Measurements from ENCODE around the gene SPECC1. TPM values are rescaled to one million over a fixed set of nuclear protein-coding genes. Genes with fewer than 3 reads are reported as not detected.

Gene SPECC1
- total and polyA plus RNA-seq, 7 donors, result 10.9 to 98.3 (median 43.5) TPM

DNA sequence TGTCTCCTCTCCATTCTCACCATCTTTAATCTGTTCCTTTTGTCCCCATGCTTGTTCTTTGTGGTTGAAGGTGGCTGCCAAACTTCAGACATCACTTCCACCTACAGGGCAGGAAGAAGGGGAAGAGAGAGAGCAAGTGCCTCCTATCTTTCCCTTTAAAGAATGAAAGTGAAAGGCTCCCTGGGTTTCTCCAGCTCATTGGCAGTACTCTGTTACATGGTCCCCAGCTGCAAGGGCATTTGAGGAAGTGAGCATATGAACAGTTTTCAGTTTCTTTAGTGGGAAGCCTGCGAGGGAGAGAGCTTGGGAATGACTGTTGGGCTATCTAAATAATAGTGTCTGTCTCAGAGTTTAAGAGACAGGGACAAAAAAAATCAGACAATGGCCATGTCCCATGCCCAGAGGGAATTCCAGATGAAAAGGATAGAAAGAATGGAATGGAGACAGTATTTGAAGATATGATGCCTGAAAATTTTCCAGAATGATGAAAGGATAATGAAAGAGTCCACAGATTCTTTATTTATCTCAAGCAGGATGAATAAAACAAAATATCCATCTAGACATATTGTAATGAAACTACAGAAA is 298.3 kb downstream of the SPECC1 start:
- Histone ChIP-seq H3K4me1 (peaks cover 0 to 10% (median 8%) of the 10 kb centered on the region in 4 donors), H3K9me3 (peaks cover 5 to 8% (median 7%) of the 10 kb centered on the region in 4 donors), H3K27ac (no peak overlapping the region), H3K36me3 (no peaks in the 10 kb centered on the region), H3K4me3 (no peak overlapping the region), H3K27me3 (no peaks in the 10 kb centered on the region)
- TF ChIP-seq POLR2AphosphoS5 (IDR thresholded peaks at IDR 0.05), result no peak
- TF ChIP-seq, protein P1, sequence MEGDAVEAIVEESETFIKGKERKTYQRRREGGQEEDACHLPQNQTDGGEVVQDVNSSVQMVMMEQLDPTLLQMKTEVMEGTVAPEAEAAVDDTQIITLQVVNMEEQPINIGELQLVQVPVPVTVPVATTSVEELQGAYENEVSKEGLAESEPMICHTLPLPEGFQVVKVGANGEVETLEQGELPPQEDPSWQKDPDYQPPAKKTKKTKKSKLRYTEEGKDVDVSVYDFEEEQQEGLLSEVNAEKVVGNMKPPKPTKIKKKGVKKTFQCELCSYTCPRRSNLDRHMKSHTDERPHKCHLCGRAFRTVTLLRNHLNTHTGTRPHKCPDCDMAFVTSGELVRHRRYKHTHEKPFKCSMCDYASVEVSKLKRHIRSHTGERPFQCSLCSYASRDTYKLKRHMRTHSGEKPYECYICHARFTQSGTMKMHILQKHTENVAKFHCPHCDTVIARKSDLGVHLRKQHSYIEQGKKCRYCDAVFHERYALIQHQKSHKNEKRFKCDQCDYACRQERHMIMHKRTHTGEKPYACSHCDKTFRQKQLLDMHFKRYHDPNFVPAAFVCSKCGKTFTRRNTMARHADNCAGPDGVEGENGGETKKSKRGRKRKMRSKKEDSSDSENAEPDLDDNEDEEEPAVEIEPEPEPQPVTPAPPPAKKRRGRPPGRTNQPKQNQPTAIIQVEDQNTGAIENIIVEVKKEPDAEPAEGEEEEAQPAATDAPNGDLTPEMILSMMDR (IDR thresholded peaks at IDR 0.05), result no peak
- TF ChIP-seq POLR2A (IDR thresholded peaks at IDR 0.05), result no peak
- no peak for TF ChIP-seq EP300 (IDR thresholded peaks at IDR 0.05)
- intact Hi-C loops (cut with DNase I), result no loop called here
- 87 to 96% methylated on average over 1 of the region's 1 CpG for WGBS, 2 donors
- DNase-seq, result no peak

DNA sequence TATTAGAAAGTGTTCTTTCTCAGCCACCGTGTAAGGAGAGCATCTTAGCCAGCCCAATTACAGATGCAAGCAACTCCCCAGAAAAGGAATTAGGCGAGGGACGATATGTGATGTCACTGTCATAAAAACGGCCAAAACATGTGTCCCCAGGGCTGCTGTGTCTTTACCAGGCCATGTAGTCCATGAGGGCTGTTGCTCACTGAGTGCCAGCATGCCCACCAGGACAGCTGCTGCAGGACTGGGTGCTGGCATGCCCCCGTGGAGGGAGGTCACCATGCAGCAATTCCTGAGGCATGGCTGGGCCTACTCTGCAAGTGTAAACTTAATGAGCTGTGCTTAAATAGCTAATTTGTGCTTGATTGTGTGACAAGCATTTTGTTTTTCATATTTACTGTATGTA is 301.3 kb downstream of the SPECC1 start:
- WGBS, 2 donors, result 93 to 94% methylated on average over 5 of the region's 5 CpGs
- no peak overlapping the region for H3K4me3 ChIP-seq
- no peaks in the 10 kb centered on the region for H3K36me3 ChIP-seq
- no peaks in the 10 kb centered on the region for H3K27me3 ChIP-seq
- DNase-seq, result no peak
- H3K27ac ChIP-seq, result no peak overlapping the region
- peaks cover 5 to 8% (median 7%) of the 10 kb centered on the region in 4 donors for H3K9me3 ChIP-seq
- intact Hi-C loops (cut with DNase I), result no loop called here
- no peaks in the 10 kb centered on the region for H3K4me1 ChIP-seq
- TF ChIP-seq EP300 (IDR thresholded peaks at IDR 0.05), result no peak
- TF ChIP-seq POLR2A (IDR thresholded peaks at IDR 0.05), result no peak
- TF ChIP-seq, protein P1 (IDR thresholded peaks at IDR 0.05), result no peak
- TF ChIP-seq POLR2AphosphoS5 (IDR thresholded peaks at IDR 0.05), result no peak

DNA sequence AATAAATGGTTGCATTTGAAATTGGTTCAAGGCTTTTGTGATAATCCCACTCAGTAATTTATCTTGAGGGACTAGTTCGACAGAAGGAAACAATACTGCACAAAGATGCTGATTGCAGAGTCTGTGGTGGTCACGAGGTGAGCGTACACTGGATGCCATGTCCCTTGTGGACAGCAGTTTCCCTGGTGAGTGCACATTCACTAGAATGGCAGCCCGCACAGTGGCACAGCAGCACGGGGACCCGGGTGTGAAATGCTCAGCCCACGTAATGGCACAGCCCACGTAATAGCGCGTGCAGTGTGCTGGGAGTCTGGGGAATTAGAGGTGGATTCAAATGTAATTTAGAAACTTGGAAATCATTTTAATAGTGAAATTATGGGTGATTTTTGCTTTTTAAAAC is 304.1 kb downstream of the SPECC1 start:
- Histone ChIP-seq H3K36me3 (no peaks in the 10 kb centered on the region), H3K4me1 (no peaks in the 10 kb centered on the region), H3K27ac (no peak overlapping the region), H3K9me3 (no peaks in the 10 kb centered on the region), H3K27me3 (no peaks in the 10 kb centered on the region), H3K4me3 (no peak overlapping the region)
- TF ChIP-seq POLR2A (IDR thresholded peaks at IDR 0.05), result no peak
- no peak for TF ChIP-seq POLR2AphosphoS5 (IDR thresholded peaks at IDR 0.05)
- no peak for TF ChIP-seq EP300 (IDR thresholded peaks at IDR 0.05)
- TF ChIP-seq, protein P1 (IDR thresholded peaks at IDR 0.05), result no peak
- intact Hi-C loops (cut with DNase I), result no loop called here
- no peak for DNase-seq
- 95 to 96% methylated on average over 10 of the region's 10 CpGs for WGBS, 2 donors

- DNase-seq, result no peak
- no peaks in the 10 kb centered on the region for H3K4me1 ChIP-seq
- 87 to 92% methylated on average over 7 of the region's 7 CpGs for WGBS, 2 donors
- intact Hi-C loops (cut with DNase I), result no loop called here
- no peak overlapping the region for H3K4me3 ChIP-seq
- H3K9me3 ChIP-seq, result no peaks in the 10 kb centered on the region
- no peaks in the 10 kb centered on the region for H3K36me3 ChIP-seq
- no peak overlapping the region for H3K27ac ChIP-seq
- H3K27me3 ChIP-seq, result no peaks in the 10 kb centered on the region
- TF ChIP-seq POLR2AphosphoS5 (IDR thresholded peaks at IDR 0.05), result no peak
- TF ChIP-seq, protein P1 (IDR thresholded peaks at IDR 0.05), result no peak
- TF ChIP-seq POLR2A (IDR thresholded peaks at IDR 0.05), result no peak
- TF ChIP-seq EP300 (IDR thresholded peaks at IDR 0.05), result no peak
Observed at GRCh38 chr17:20313891-20314290, 304.7 kb downstream of the SPECC1 start.

- intact Hi-C loops (cut with DNase I), result no loop called here
Observed at GRCh38 chr17:20314834-20315233, 305.7 kb downstream of the SPECC1 start.

More at GRCh38 chr17:20314834-20315233, 305.7 kb downstream of the SPECC1 start:
- Histone ChIP-seq H3K4me3 (no peak overlapping the region), H3K9me3 (no peaks in the 10 kb centered on the region), H3K4me1 (no peaks in the 10 kb centered on the region), H3K36me3 (no peaks in the 10 kb centered on the region), H3K27me3 (no peaks in the 10 kb centered on the region), H3K27ac (no peak overlapping the region)
- TF ChIP-seq POLR2AphosphoS5 (IDR thresholded peaks at IDR 0.05) (no peak), POLR2A (IDR thresholded peaks at IDR 0.05) (no peak), EP300 (IDR thresholded peaks at IDR 0.05) (no peak)
- TF ChIP-seq, protein P1 (IDR thresholded peaks at IDR 0.05), result no peak
- DNase-seq, result no peak
- WGBS, 2 donors, result 94 to 96% methylated on average over 8 of the region's 8 CpGs

Measured in sigmoid colon (tissue), 7 donors.